HepG2 (cell line): ENCODE data around the gene TXNIP. TPM values are rescaled to one million over a fixed set of nuclear protein-coding genes. Genes with fewer than 3 reads are reported as not detected.

ENCODE experiments used
- ATAC-seq: fragments of 200-7000 bp; cut with Tn5 transposase; 3 replicates; pipeline ENCODE4 v1.9.1; 2020; ENCODE audit warnings: mild to moderate bottlenecking, moderate library complexity
- BruUV-seq: library from RNA; stranded (reverse); fragments of 400-500 nt; replicated peaks from 2 replicates; lab custom pipeline; 2021; lab: Mats Ljungman, UMichigan
- CTCF ChIA-PET: fragments of 300-600 bp; formaldehyde crosslinking; extraction: SDS; loops from one replicate; lab custom pipeline; 2021; ENCODE audit warnings: low total read pairs, inconsistent platforms, low intra/inter-chr PET ratio; lab: Yijun Ruan, JAX
- POLR2A ChIA-PET: fragments of 350-600 bp; sonication (Branson Sonifier 250); formaldehyde crosslinking; loops from one replicate; lab custom pipeline; 2020; ENCODE audit warnings: antibody characterized with exemption, inconsistent platforms; lab: Yijun Ruan, JAX
- DNase-seq: peaks from one replicate; pipeline ENCODE4 v3.0.0-alpha.2; 2015; ENCODE audit warnings: low spot score
- FAIRE-seq: peaks from 3 replicates; lab custom pipeline; 2011; peaks lifted over from hg19 to GRCh38; lab: Jason Lieb, UNC
- H2AFZ ChIP-seq: one replicate; pipeline ENCODE4 v1.6.1; 2011; ENCODE audit warnings: low read length, inconsistent platforms
- H3K27ac ChIP-seq: fragments of 300-600 bp; 3 replicates; pipeline ENCODE4 v1.8.0; 2011; ENCODE audit warnings: mixed run types, mild to moderate bottlenecking, mixed read lengths, low read length, inconsistent platforms; ENCODE audit not compliant: insufficient read depth; ENCODE audit errors: extremely low read length
- H3K27me3 ChIP-seq, 2 experiments: fragments of 200-600 bp in 1 of 2; 2 replicates in 1 of 2; 3 replicates in 1 of 2; pipeline versions ENCODE4 v1.6.0 to v1.8.0; 2011; ENCODE audit warnings: low read length in 2 of 2, mild to moderate bottlenecking in 2 of 2, moderate library complexity in 2 of 2, inconsistent platforms in 1 of 2; ENCODE audit not compliant: insufficient read depth in 2 of 2, control insufficient read depth in 1 of 2
- H3K36me3 ChIP-seq, 2 experiments: fragments of 200-600 bp in 1 of 2; replicated peaks in 1 of 2; 2 replicates in 1 of 2; 3 replicates in 1 of 2; pipeline versions ENCODE4 v1.5.1 to v1.8.0; 2011; ENCODE audit warnings: low read length in 2 of 2, inconsistent platforms in 1 of 2; ENCODE audit not compliant: insufficient read depth in 2 of 2, control insufficient read depth in 1 of 2
- H3K4me1 ChIP-seq: 2 replicates; pipeline ENCODE4 v1.5.1; 2012; ENCODE audit warnings: low read length, inconsistent platforms; ENCODE audit not compliant: insufficient read depth
- H3K4me2 ChIP-seq: 2 replicates; pipeline ENCODE4 v1.6.0; 2011; ENCODE audit warnings: low read depth, low read length, inconsistent platforms
- H3K4me3 ChIP-seq, 3 experiments: fragments of 200-600 bp in 1 of 3; sonication (generic), shearing (Covaris generic) in 1 of 3; replicated peaks in 1 of 3; 2 replicates each; pipeline ENCODE4 v1.5.1; 2011 to 2016; ENCODE audit warnings: low read length in 3 of 3, inconsistent platforms in 2 of 3, low read depth in 2 of 3, mild to moderate bottlenecking in 2 of 3, control low read depth in 1 of 3, mixed read lengths in 1 of 3; ENCODE audit not compliant: insufficient read depth in 1 of 3
- H3K79me2 ChIP-seq: one replicate; pipeline ENCODE4 v1.6.1; 2011; ENCODE audit warnings: low read length, inconsistent platforms; ENCODE audit not compliant: insufficient read depth
- H3K9ac ChIP-seq: 2 replicates; pipeline ENCODE4 v1.6.0; 2011; ENCODE audit warnings: mild to moderate bottlenecking, low read depth, low read length, inconsistent platforms; ENCODE audit not compliant: insufficient read depth
- H3K9me3 ChIP-seq: 2 replicates; pipeline ENCODE4 v1.5.1; 2012; ENCODE audit warnings: mild to moderate bottlenecking, low read length
- H4K20me1 ChIP-seq: 2 replicates; pipeline ENCODE4 v1.6.0; 2011; ENCODE audit warnings: inconsistent platforms, mild to moderate bottlenecking, low read length, moderate library complexity; ENCODE audit not compliant: insufficient read depth
- HNF4A ChIP-seq: sonication (generic); formaldehyde crosslinking; IDR thresholded peaks from 2 replicates; pipeline ENCODE4 v1.4.0; 2020; ENCODE audit warnings: missing genetic modification reagents
- PPARG ChIP-seq: conservative IDR thresholded peaks from 2 replicates; pipeline ENCODE4 v1.6.1; 2016; ENCODE audit warnings: missing biosample characterization, missing genetic modification reagents
- RARA ChIP-seq: IDR thresholded peaks from 2 replicates; pipeline ENCODE4 v1.6.1; 2016; ENCODE audit warnings: missing genetic modification reagents, missing compliant biosample characterization
- RXRB ChIP-seq: IDR thresholded peaks from 2 replicates; pipeline ENCODE4 v1.6.1; 2016; ENCODE audit warnings: borderline replicate concordance, missing genetic modification reagents, missing compliant biosample characterization
- SRSF4 ChIP-seq: fragments of 200-400 bp; formaldehyde crosslinking; IDR thresholded peaks from one replicate; pipeline ENCODE4 v1.6.1; 2018; ENCODE audit warnings: mild to moderate bottlenecking, low read depth, low read length, moderate library complexity; ENCODE audit not compliant: poor library complexity, severe bottlenecking
- ZKSCAN1 ChIP-seq: fragments of 150-350 bp; IDR thresholded peaks from 2 replicates; pipeline ENCODE4 v1.6.1; 2014; ENCODE audit warnings: low read length
- ZNF253 ChIP-seq: sonication (generic); formaldehyde crosslinking; IDR thresholded peaks from 2 replicates; pipeline ENCODE4 v1.8.0; 2022; ENCODE audit warnings: mild to moderate bottlenecking, missing genetic modification reagents, borderline replicate concordance
- WGBS: methylation state at CpG from one replicate; pipeline ENCODE4 v1.1.6; 2017; ENCODE audit warnings: low lambda C conversion rate; 5-methylcytosine and 5-hydroxymethylcytosine counted together
- in situ Hi-C: cut with HindIII; loops from 2 replicates; pipeline ENCODE4 v1.10.0; 2017; ENCODE audit warnings: low pct_unique_long_range_greater_than_20kb; ENCODE audit not compliant: extremely low pct_ligation_motif_present
- intact Hi-C: fragments of 100-400 bp; cut with micrococcal nuclease; formaldehyde crosslinking; loops from one replicate; pipeline ENCODE4 v1.10.0; 2022; ENCODE audit not compliant: unreplicated experiment
- polyA plus RNA-seq, 8 experiments: library from polyadenylated mRNA; depleted of rRNA in 3 of 8; stranded (reverse) in 7 of 8; unstranded in 1 of 8; fragments of >200 nt; fragmentation: Illumina TruSeq in 4 of 8; extraction: Trizol in 4 of 8; gene quantifications; 2 replicates each; pipeline versions ENCODE4 v1.2.1 to v1.2.3, GENCODE V29; 2011 to 2016; ENCODE audit warnings: low read depth in 4 of 8, missing spikeins in 1 of 8, mixed read lengths in 1 of 8; ENCODE audit not compliant: insufficient read depth in 1 of 8
- total RNA-seq, 5 experiments: library from RNA; depleted of rRNA; stranded (reverse); fragments of >200 nt; fragmentation: Illumina TruSeq; extraction: Trizol; gene quantifications; 2 replicates each; pipeline ENCODE4 v1.2.3, GENCODE V29; 2016; ENCODE audit warnings: low read depth in 1 of 5
- TF ChIP-seq, protein P1 (sequence below): sonication (generic); formaldehyde crosslinking; IDR thresholded peaks from 2 replicates; pipeline ENCODE4 v1.8.0; 2023; ENCODE audit warnings: mild to moderate bottlenecking, missing genetic modification reagents

TXNIP gene
- total and polyA plus RNA-seq, 2 of the 13 experiments (the other 11 are each of a cell fraction or from before 2014, with no cell fraction given): 24.4 to 237 TPM

GRCh38 chr1:145982010-145982723 is 14.2 kb downstream of the TXNIP start:
- Histone ChIP-seq H3K27ac (no peak overlapping the region), H3K9ac (no peak overlapping the region), H3K27me3 (no peaks in the 10 kb centered on the region), H3K4me1 (peaks cover 93% of the 10 kb centered on the region), H3K79me2 (no peaks in the 10 kb centered on the region), H3K4me3 (no peak overlapping the region), H3K9me3 (no peaks in the 10 kb centered on the region), H3K4me2 (no peak overlapping the region), H4K20me1 (no peaks in the 10 kb centered on the region), H3K36me3 (no peaks in the 10 kb centered on the region), H2AFZ (no peak overlapping the region)
- no peak for ATAC-seq
- FAIRE-seq: no peak
- ChIA-PET CTCF (no interaction called here), POLR2A (interaction anchor here (0.9 to 2.9 kb wide), 3 partner anchors 9 to 28 kb away, joined by 3 to 9 read pairs (median 5); partner anchors contain the start of genes ANKRD34A and POLR3GL)
- 61% methylated on average over 6 of the region's 6 CpGs for WGBS
- BruUV-seq: no TSS peak
- in situ Hi-C loops (no loop called here), intact Hi-C loops (no loop called here)
- no peak for DNase-seq
- TF ChIP-seq ZNF253 (CRISPR knock-in tag) (no peak), ZKSCAN1 (peak; percentile 58)

DNA sequence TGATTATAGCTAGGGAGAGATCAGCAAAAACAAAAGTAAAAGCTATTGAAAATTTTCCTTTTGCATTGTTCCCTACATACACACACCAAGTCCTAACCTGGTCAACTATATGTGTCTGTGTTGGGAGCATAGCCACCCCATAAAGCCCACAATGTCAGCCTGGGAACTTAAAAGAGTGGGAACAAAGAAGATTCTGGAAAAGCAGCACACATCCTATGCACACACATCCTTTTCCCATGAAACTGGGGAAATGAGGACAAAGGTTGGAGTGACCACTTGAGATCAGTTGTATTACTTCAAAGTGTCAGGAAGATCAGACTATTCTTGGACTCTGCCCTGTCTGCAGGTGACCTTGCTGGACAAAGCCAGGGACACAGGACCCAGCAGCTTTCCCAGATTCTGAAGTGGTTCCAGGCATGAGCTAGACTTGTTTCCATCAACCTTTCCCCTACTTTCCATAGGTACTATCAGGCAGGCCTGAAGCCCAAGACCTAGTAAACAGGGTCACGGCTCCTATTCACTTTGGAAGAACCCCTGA is 15.9 kb downstream of the TXNIP start:
- DNase-seq: no peak
- POLR2A ChIA-PET: interaction anchor here (1.0 to 2.9 kb wide), 4 partner anchors 10 to 53 kb away, joined by 3 to 9 read pairs (median 6); partner anchors contain the start of genes ANKRD34A, POLR3GL and RBM8A
- Histone ChIP-seq H3K9me3 (no peaks in the 10 kb centered on the region), H4K20me1 (no peaks in the 10 kb centered on the region), H3K4me3 (no peak overlapping the region), H3K36me3 (no peaks in the 10 kb centered on the region), H3K9ac (no peak overlapping the region), H3K27ac (no peak overlapping the region), H3K4me2 (0 out of 2 replicates have a peak overlapping the region, but pooled peaks have one; percentile 20), H2AFZ (no peak overlapping the region), H3K79me2 (no peaks in the 10 kb centered on the region), H3K27me3 (no peaks in the 10 kb centered on the region), H3K4me1 (peaks cover 77% of the 10 kb centered on the region)
- CTCF ChIA-PET: interaction anchor here (4.4 kb wide), 1 partner anchor 26 kb away, joined by 60 read pairs; no protein-coding TSS in a partner anchor
- ATAC-seq: no peak
- no TSS peak for BruUV-seq
- peak; percentile 32; the same call in 1 of the 2 replicates for TF ChIP-seq PPARG
- peak; percentile 31; the same call in 1 of the 2 replicates for TF ChIP-seq RARA (CRISPR knock-in tag)
- TF ChIP-seq SRSF4: no peak
- TF ChIP-seq RXRB (CRISPR knock-in tag): peak; percentile 56; the same call in 1 of the 2 replicates
- TF ChIP-seq HNF4A (CRISPR knock-in tag): peak; percentile 20; the same call in 1 of the 2 replicates
- TF ChIP-seq, protein P1, sequence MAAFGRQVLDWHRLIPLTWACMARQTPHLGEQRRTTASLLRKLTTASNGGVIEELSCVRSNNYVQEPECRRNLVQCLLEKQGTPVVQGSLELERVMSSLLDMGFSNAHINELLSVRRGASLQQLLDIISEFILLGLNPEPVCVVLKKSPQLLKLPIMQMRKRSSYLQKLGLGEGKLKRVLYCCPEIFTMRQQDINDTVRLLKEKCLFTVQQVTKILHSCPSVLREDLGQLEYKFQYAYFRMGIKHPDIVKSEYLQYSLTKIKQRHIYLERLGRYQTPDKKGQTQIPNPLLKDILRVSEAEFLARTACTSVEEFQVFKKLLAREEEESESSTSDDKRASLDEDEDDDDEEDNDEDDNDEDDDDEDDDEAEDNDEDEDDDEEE (CRISPR knock-in tag): no peak
- no peak for FAIRE-seq
- intact Hi-C loops: no loop called here
- in situ Hi-C loops: no loop called here
- WGBS: 50% methylated on average over 1 of the region's 1 CpG
